Neural progenitor cell (in vitro differentiated cells): ENCODE measurements around the gene MED16. TPM values are rescaled to one million over a fixed set of nuclear protein-coding genes. Genes with fewer than 3 reads are reported as not detected.

Experiments
- DNase-seq: peaks from one replicate; pipeline ENCODE4 v3.0.0-alpha.2; 2016; ENCODE audit warnings: low spot score
- H2AFZ ChIP-seq: fragments of 200-600 bp; sonication (generic); replicated peaks from 2 replicates; pipeline ENCODE4 v1.6.1; 2016; ENCODE audit warnings: antibody characterized with exemption
- H3F3A ChIP-seq: fragments of 200-600 bp; sonication (generic); 2 replicates; pipeline ENCODE4 v1.6.1; 2016; ENCODE audit warnings: antibody characterized with exemption, low read depth
- H3K27ac ChIP-seq: fragments of 200-600 bp; sonication (generic); 2 replicates; pipeline ENCODE4 v1.5.1; 2016; ENCODE audit warnings: mild to moderate bottlenecking
- H3K27me3 ChIP-seq: fragments of 200-600 bp; sonication (generic); 2 replicates; pipeline ENCODE4 v1.6.1; 2016; ENCODE audit warnings: mild to moderate bottlenecking, moderate library complexity
- H3K36me3 ChIP-seq: fragments of 200-600 bp; sonication (generic); 2 replicates; pipeline ENCODE4 v1.5.1; 2016
- H3K4me1 ChIP-seq: fragments of 200-600 bp; sonication (generic); 2 replicates; pipeline ENCODE4 v1.6.1; 2016; ENCODE audit warnings: mixed run types
- H3K4me2 ChIP-seq: fragments of 200-600 bp; sonication (generic); 2 replicates; pipeline ENCODE4 v1.6.1; 2016
- H3K4me3 ChIP-seq: fragments of 200-600 bp; sonication (generic); 2 replicates; pipeline ENCODE4 v1.5.1; 2016
- H3K79me2 ChIP-seq: fragments of 200-600 bp; sonication (generic); 2 replicates; pipeline ENCODE4 v1.6.1; 2016; ENCODE audit warnings: low read depth
- H3K9ac ChIP-seq: fragments of 200-600 bp; sonication (generic); 2 replicates; pipeline ENCODE4 v1.6.1; 2016
- H3K9me3 ChIP-seq: fragments of 200-600 bp; sonication (generic); 2 replicates; pipeline ENCODE4 v1.5.1; 2016; ENCODE audit warnings: low read depth
- H4K20me1 ChIP-seq: fragments of 200-600 bp; sonication (generic); 2 replicates; pipeline ENCODE4 v1.6.1; 2016; ENCODE audit warnings: low read depth
- H3K27ac Mint-ChIP-seq: 3 replicates; pipeline ENCODE4 v1.8.0; 2021; ENCODE audit warnings: mixed read lengths
- H3K27me3 Mint-ChIP-seq: 2 replicates; pipeline ENCODE4 v1.8.0; 2022; ENCODE audit warnings: low read depth, mild to moderate bottlenecking, inconsistent platforms, moderate library complexity, mixed read lengths; ENCODE audit not compliant: insufficient read depth
- H3K36me3 Mint-ChIP-seq: 3 replicates; pipeline ENCODE4 v1.8.0; 2021; ENCODE audit warnings: mixed read lengths
- H3K4me1 Mint-ChIP-seq: 3 replicates; pipeline ENCODE4 v1.8.0; 2021; ENCODE audit warnings: mixed read lengths
- H3K4me3 Mint-ChIP-seq: 3 replicates; pipeline ENCODE4 v1.8.0; 2021; ENCODE audit warnings: mild to moderate bottlenecking, moderate library complexity, mixed read lengths
- H3K9me3 Mint-ChIP-seq: 3 replicates; pipeline ENCODE4 v1.8.0; 2020; ENCODE audit warnings: mixed read lengths
- CTCF ChIP-seq: fragments of 200-600 bp; sonication (generic); IDR thresholded peaks from 2 replicates; pipeline ENCODE4 v1.5.1; 2017; ENCODE audit warnings: antibody characterized with exemption, mild to moderate bottlenecking
- EZH2 ChIP-seq: fragments of 200-600 bp; sonication (generic); IDR thresholded peaks from 2 replicates; pipeline ENCODE4 v1.6.1; 2017; ENCODE audit warnings: antibody characterized with exemption, mild to moderate bottlenecking, moderate library complexity
- EZH2phosphoT487 ChIP-seq: fragments of 200-600 bp; sonication (generic); IDR thresholded peaks from 2 replicates; pipeline ENCODE4 v1.6.1; 2017; ENCODE audit warnings: antibody characterized with exemption
- total RNA-seq: library from RNA; depleted of rRNA; stranded (reverse); fragments of >200 nt; gene quantifications from 2 replicates; pipeline ENCODE4 v1.2.3, GENCODE V29; 2015; ENCODE audit warnings: low replicate concordance

The MED16 gene
- total RNA-seq, 1 donor from 2014 or later: 14.4 TPM

- Histone ChIP-seq H3K4me1 (no peaks in the 10 kb centered on the region), H3K9ac (no peak overlapping the region), H3K4me2 (no peak overlapping the region), H3K27me3 (no peaks in the 10 kb centered on the region), H3K36me3 (no peaks in the 10 kb centered on the region), H3K79me2 (no peaks in the 10 kb centered on the region), H2AFZ (no peak overlapping the region), H4K20me1 (peaks cover 4% of the 10 kb centered on the region), H3K9me3 (no peaks in the 10 kb centered on the region), H3K4me3 (no peak overlapping the region), H3F3A (peaks cover 22% of the 10 kb centered on the region), H3K27ac (no peak overlapping the region)
- TF ChIP-seq EZH2: no peak
- TF ChIP-seq EZH2phosphoT487: no peak
- no peak for TF ChIP-seq CTCF
- Mint-ChIP-seq H3K4me1 (peaks cover 2% of the 10 kb centered on the region), H3K27ac (no peak overlapping the region), H3K27me3 (peaks cover 5% of the 10 kb centered on the region), H3K4me3 (no peak overlapping the region), H3K36me3 (peaks cover 9% of the 10 kb centered on the region), H3K9me3 (no peaks in the 10 kb centered on the region)
- no peak for DNase-seq
Measured at GRCh38 chr19:873561-874041, 19.4 kb downstream of the MED16 start.

GRCh38 chr19:873084-873483, 19.9 kb downstream of the MED16 start:
- H3K79me2 ChIP-seq: no peaks in the 10 kb centered on the region
- peaks cover 22% of the 10 kb centered on the region for H3F3A ChIP-seq
- Mint-ChIP-seq H3K27ac (no peak overlapping the region), H3K36me3 (peaks cover 9% of the 10 kb centered on the region), H3K4me1 (peaks cover 2% of the 10 kb centered on the region), H3K9me3 (no peaks in the 10 kb centered on the region), H3K27me3 (peaks cover 5% of the 10 kb centered on the region), H3K4me3 (no peak overlapping the region)
- TF ChIP-seq EZH2: no peak
- no peak for TF ChIP-seq EZH2phosphoT487
- no peak for TF ChIP-seq CTCF
- H3K27ac ChIP-seq: no peak overlapping the region
- H2AFZ ChIP-seq: no peak overlapping the region
- H3K4me1 ChIP-seq: no peaks in the 10 kb centered on the region
- H3K4me3 ChIP-seq: no peak overlapping the region
- H3K36me3 ChIP-seq: no peaks in the 10 kb centered on the region
- H3K4me2 ChIP-seq: no peak overlapping the region
- peak; percentile 62 for DNase-seq
- H3K9ac ChIP-seq: no peak overlapping the region
- H3K27me3 ChIP-seq: no peaks in the 10 kb centered on the region
- peaks cover 6% of the 10 kb centered on the region for H4K20me1 ChIP-seq
- H3K9me3 ChIP-seq: no peaks in the 10 kb centered on the region

GRCh38 chr19:872266-872951, 20.6 kb downstream of the MED16 start:
- no peaks in the 10 kb centered on the region for H3K9me3 ChIP-seq
- H3K4me1 ChIP-seq: peaks cover 6% of the 10 kb centered on the region
- TF ChIP-seq CTCF (no peak), EZH2phosphoT487 (no peak), EZH2 (no peak)
- peaks cover 5% of the 10 kb centered on the region for H3K4me1 Mint-ChIP-seq
- no peak overlapping the region for H3K4me3 ChIP-seq
- H3K27ac ChIP-seq: peak overlapping the region; percentile 68
- no peak overlapping the region for H3K9ac ChIP-seq
- H3K27ac Mint-ChIP-seq: no peak overlapping the region
- H3K27me3 Mint-ChIP-seq: peaks cover 5% of the 10 kb centered on the region
- H3K4me2 ChIP-seq: peak overlapping the region; percentile 42
- H3K79me2 ChIP-seq: no peaks in the 10 kb centered on the region
- peaks cover 12% of the 10 kb centered on the region for H3K36me3 Mint-ChIP-seq
- H3F3A ChIP-seq: peaks cover 28% of the 10 kb centered on the region
- peak; percentile 85 for DNase-seq
- H3K4me3 Mint-ChIP-seq: no peak overlapping the region
- H2AFZ ChIP-seq: no peak overlapping the region
- no peaks in the 10 kb centered on the region for H3K9me3 Mint-ChIP-seq
- peaks cover 13% of the 10 kb centered on the region for H4K20me1 ChIP-seq
- no peaks in the 10 kb centered on the region for H3K36me3 ChIP-seq
- H3K27me3 ChIP-seq: no peaks in the 10 kb centered on the region
